Gastrocnemius medialis (tissue), 4 donors: ENCODE measurements around the gene GSTCD. TPM values are rescaled to one million over a fixed set of nuclear protein-coding genes. Genes with fewer than 3 reads are reported as not detected.
"Not testable (repeated sequence)": the region's sequence is repeated elsewhere in the genome, so short reads cannot be mapped to it uniquely, and the experiment has no call there.

Experiments used
- ATAC-seq, 2 donors: fragments of 150-250 bp; one replicate each; pipeline ENCODE4 v1.9.1; 2016
- DNase-seq, 2 donors: peaks; one replicate each; pipeline ENCODE4 v3.0.0-alpha.2; 2019
- H3K27ac ChIP-seq, 4 donors: fragments of 200-600 bp; sonication (generic); 1 replicate in 1 of 4; 2 replicates in 3 of 4; pipeline ENCODE4 v1.5.1; 2016 to 2018; ENCODE audit warnings: mild to moderate bottlenecking in 2 of 4, moderate library complexity in 1 of 4
- H3K27me3 ChIP-seq, 3 donors: fragments of 200-600 bp; sonication (generic) in 2 of 3; 1 replicate in 1 of 3; 2 replicates in 2 of 3; pipeline versions ENCODE4 v1.5.1 to v1.6.0; 2016 to 2019; ENCODE audit warnings: mild to moderate bottlenecking in 1 of 3, moderate library complexity in 1 of 3
- H3K36me3 ChIP-seq, 2 donors: fragments of 200-600 bp; sonication (generic) in 1 of 2; one replicate each; pipeline ENCODE4 v1.5.1; 2017 to 2018
- H3K4me1 ChIP-seq, 2 donors: fragments of 200-600 bp; sonication (generic) in 1 of 2; one replicate each; pipeline ENCODE4 v1.5.1; 2016 to 2017; ENCODE audit warnings: mild to moderate bottlenecking in 2 of 2
- H3K4me3 ChIP-seq, 4 donors: fragments of 200-600 bp; sonication (generic) in 3 of 4; 1 replicate in 1 of 4; 2 replicates in 3 of 4; pipeline ENCODE4 v1.5.1; 2016 to 2019; ENCODE audit warnings: mild to moderate bottlenecking in 2 of 4
- H3K9me3 ChIP-seq, 3 donors: fragments of 200-600 bp; sonication (generic) in 2 of 3; 1 replicate in 1 of 3; 2 replicates in 2 of 3; pipeline ENCODE4 v1.5.1; 2016 to 2019
- POLR2A ChIP-seq, 2 donors: fragments of 450-650 bp; IDR thresholded peaks; one replicate each; pipeline ENCODE4 v1.6.1; 2017; ENCODE audit warnings: antibody characterized with exemption in 2 of 2, mild to moderate bottlenecking in 2 of 2, moderate library complexity in 2 of 2
- in situ Hi-C, 4 donors: fragments of 200-750 bp; cut with MboI; loops; one replicate each; pipeline versions ENCODE4 v1.15.0 to v1.8.0; 2017; ENCODE audit warnings: low sequenced_read_pairs in 4 of 4
- intact Hi-C: fragments of 100-400 bp; cut with DNase I; formaldehyde crosslinking; loops from one replicate; pipeline ENCODE4 v1.15.1; 2023; ENCODE audit warnings: low total_unique reads
- total RNA-seq, 4 donors: library from RNA; depleted of rRNA; stranded (reverse); fragments of >200 nt; gene quantifications; one replicate each; pipeline versions ENCODE4 v1.1.0 to v1.2.3, GENCODE V29; 2016
- TF ChIP-seq, protein P1 (sequence below), 5 experiments: fragments of 450-650 bp in 3 of 5; fragments of 200-600 bp in 2 of 5; sonication (generic) in 2 of 5; IDR thresholded peaks in 4 of 5; conservative IDR thresholded peaks in 1 of 5; 1 replicate in 4 of 5; 2 replicates in 1 of 5; pipeline ENCODE4 v1.5.1; 2016 to 2019; ENCODE audit warnings: antibody characterized with exemption in 5 of 5, mild to moderate bottlenecking in 3 of 5, moderate library complexity in 3 of 5

Gene GSTCD
- total RNA-seq, 4 donors from 2014 or later = 1.8 to 15.0 (median 5.6) TPM

DNA sequence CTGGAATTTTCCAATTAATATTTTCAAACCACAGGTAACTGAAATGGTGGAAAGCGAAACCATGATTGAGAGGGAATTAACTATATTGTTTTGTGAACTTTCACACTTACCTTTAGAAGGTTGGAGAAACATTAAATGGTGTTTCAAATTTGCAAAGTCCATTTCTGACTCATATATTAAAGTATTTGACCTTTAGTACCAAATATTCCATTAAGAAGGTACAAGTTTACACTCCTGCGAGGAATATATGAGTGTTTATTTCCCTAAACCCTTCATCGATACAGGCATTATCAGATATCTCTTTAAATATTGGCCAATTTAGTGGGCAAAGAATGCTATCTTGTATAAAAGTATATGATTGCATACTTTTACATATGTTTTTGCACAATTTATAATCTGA lies 142.6 kb downstream of the GSTCD start:
- H3K4me3 ChIP-seq = no peak overlapping the region
- H3K36me3 ChIP-seq = no peaks in the 10 kb centered on the region
- in situ Hi-C loops = no loop called here
- no peak for ATAC-seq
- peaks cover 0 to 4% of the 10 kb centered on the region in 2 donors for H3K4me1 ChIP-seq
- H3K9me3 ChIP-seq = no peaks in the 10 kb centered on the region
- H3K27me3 ChIP-seq = no peaks in the 10 kb centered on the region
- intact Hi-C loops = no loop called here
- no peak overlapping the region for H3K27ac ChIP-seq
- no peak for DNase-seq
- no peak for TF ChIP-seq POLR2A (IDR thresholded peaks at IDR 0.05)
- TF ChIP-seq, protein P1, sequence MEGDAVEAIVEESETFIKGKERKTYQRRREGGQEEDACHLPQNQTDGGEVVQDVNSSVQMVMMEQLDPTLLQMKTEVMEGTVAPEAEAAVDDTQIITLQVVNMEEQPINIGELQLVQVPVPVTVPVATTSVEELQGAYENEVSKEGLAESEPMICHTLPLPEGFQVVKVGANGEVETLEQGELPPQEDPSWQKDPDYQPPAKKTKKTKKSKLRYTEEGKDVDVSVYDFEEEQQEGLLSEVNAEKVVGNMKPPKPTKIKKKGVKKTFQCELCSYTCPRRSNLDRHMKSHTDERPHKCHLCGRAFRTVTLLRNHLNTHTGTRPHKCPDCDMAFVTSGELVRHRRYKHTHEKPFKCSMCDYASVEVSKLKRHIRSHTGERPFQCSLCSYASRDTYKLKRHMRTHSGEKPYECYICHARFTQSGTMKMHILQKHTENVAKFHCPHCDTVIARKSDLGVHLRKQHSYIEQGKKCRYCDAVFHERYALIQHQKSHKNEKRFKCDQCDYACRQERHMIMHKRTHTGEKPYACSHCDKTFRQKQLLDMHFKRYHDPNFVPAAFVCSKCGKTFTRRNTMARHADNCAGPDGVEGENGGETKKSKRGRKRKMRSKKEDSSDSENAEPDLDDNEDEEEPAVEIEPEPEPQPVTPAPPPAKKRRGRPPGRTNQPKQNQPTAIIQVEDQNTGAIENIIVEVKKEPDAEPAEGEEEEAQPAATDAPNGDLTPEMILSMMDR (IDR thresholded peaks at IDR 0.05 in 4 of 5, conservative IDR thresholded peaks at IDR 0.05 in 1 of 5) = no peak

DNA sequence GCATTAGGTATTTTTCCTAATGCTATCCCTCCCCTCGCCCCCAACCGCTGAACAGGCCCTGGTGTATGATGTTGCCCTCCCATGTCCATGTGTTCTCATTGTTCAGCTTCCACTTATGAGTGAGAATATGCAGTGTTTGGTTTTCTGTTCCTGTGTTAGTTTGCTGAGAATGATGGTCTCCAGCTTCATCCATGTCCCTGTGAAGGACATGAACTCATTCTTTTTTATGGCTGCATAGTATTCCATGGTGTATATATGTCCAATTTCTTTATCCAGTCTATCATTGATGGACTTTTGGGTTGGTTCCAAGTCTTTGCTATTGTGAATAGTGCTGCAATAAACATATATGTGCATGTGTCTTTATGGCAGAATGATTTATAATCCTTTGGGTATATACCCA lies 143.6 kb downstream of the GSTCD start:
- in situ Hi-C loops, H3K4me1 ChIP-seq, H3K27me3 ChIP-seq, H3K9me3 ChIP-seq, H3K4me3 ChIP-seq, DNase-seq, ATAC-seq, intact Hi-C loops, H3K27ac ChIP-seq, H3K36me3 ChIP-seq: not testable (repeated sequence)

DNA sequence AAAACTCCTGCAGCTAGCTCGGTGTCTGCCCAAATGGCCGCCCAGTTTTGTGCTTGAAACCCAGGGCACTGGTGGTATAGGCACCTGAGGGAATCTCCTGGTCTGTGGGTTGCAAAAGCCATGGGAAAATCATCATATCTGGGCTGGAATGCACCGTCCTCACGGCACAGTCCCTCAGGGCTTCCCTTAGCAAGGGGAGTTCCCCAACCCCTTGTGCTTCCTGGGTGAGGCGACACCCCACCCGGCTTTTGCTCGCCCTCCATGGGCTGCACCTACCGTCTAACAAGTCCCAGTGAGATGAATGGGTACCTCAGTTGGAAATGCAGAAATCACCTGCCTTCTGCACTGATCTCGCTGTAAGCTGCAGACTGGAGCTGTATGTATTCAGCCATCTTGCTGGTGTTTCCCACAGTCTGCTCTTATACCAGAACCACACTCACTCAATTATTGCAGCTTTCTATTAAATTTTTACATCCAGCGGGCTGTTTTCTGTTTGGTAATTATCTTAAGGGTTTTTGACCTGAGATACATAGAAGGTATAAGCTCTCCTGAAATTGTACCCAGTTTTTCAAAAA lies 150.0 kb downstream of the GSTCD start:
- DNase-seq = no peak
- intact Hi-C loops = no loop called here
- H3K27me3 ChIP-seq = no peaks in the 10 kb centered on the region
- H3K27ac ChIP-seq = no peak overlapping the region
- TF ChIP-seq, protein P1 (IDR thresholded peaks at IDR 0.05 in 4 of 5, conservative IDR thresholded peaks at IDR 0.05 in 1 of 5) = no peak
- no peak for TF ChIP-seq POLR2A (IDR thresholded peaks at IDR 0.05)
- in situ Hi-C loops = no loop called here
- no peak overlapping the region for H3K4me3 ChIP-seq
- ATAC-seq = no peak
- no peaks in the 10 kb centered on the region for H3K36me3 ChIP-seq
- H3K9me3 ChIP-seq = no peaks in the 10 kb centered on the region
- no peaks in the 10 kb centered on the region for H3K4me1 ChIP-seq

DNA sequence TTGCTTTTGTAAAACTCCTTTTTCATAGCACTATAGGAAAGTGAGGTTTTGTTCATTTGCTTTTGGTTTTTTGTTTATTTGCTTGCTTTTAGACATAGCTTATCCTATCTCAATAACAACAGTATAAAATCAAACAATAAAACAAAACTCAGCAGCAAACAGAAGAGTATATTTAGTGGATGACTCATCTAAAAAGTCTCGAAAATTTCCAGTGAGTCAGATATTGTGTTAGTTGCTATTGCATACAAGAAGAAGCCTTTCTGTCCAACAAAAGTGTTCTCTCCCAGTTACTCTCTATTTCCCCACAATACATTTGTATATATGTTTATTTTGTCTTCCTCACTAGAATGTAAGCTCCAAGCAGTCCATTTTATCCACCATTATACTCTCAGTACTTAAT lies 150.6 kb downstream of the GSTCD start:
- H3K4me3 ChIP-seq = no peak overlapping the region
- DNase-seq (no peak), ATAC-seq (no peak)
- H3K9me3 ChIP-seq = no peaks in the 10 kb centered on the region
- no peaks in the 10 kb centered on the region for H3K27me3 ChIP-seq
- H3K36me3 ChIP-seq = no peaks in the 10 kb centered on the region
- H3K27ac ChIP-seq = no peak overlapping the region
- TF ChIP-seq, protein P1 (IDR thresholded peaks at IDR 0.05 in 4 of 5, conservative IDR thresholded peaks at IDR 0.05 in 1 of 5) = no peak
- no peak for TF ChIP-seq POLR2A (IDR thresholded peaks at IDR 0.05)
- H3K4me1 ChIP-seq = no peaks in the 10 kb centered on the region
- intact Hi-C loops (no loop called here), in situ Hi-C loops (no loop called here)

DNA sequence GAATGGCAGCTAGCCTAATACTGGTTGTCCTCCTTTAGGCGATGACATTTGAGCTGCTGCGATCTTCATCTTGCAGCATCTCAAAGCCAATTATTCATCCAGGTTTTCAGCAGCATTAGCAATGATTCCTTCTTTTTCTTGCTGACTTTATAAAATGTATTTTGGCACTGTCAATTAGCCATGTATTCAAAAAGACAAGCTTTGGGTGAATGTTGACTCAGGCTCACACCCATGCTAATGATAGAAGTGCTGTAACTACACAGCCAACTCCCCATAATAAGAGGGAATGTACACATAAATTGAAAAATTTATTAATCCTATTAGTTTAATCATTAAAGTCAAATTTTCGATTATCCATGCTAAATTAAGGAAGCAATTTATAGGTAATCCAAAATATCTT lies 162.4 kb downstream of the GSTCD start:
- intact Hi-C loops (no loop called here), in situ Hi-C loops (no loop called here)
- DNase-seq = no peak
- no peaks in the 10 kb centered on the region for H3K36me3 ChIP-seq
- no peaks in the 10 kb centered on the region for H3K9me3 ChIP-seq
- no peak overlapping the region for H3K27ac ChIP-seq
- H3K4me3 ChIP-seq = no peak overlapping the region
- no peaks in the 10 kb centered on the region for H3K27me3 ChIP-seq
- no peak for ATAC-seq
- H3K4me1 ChIP-seq = peaks cover 14 to 17% of the 10 kb centered on the region in 2 donors
- TF ChIP-seq, protein P1 (IDR thresholded peaks at IDR 0.05 in 4 of 5, conservative IDR thresholded peaks at IDR 0.05 in 1 of 5) = no peak
- no peak for TF ChIP-seq POLR2A (IDR thresholded peaks at IDR 0.05)
